Activated CD4-positive, alpha-beta T cell treated with anti-CD3 and anti-CD28 coated beads for 36 hours (primary cell): ENCODE data around the gene ZNF79. TPM values are rescaled to one million over a fixed set of nuclear protein-coding genes. Genes with fewer than 3 reads are reported as not detected.

Experiments used
- ATAC-seq: fragments of 200-7000 bp; cut with Tn5 transposase; one replicate; pipeline ENCODE4 v1.10.0; 2021; ENCODE audit warnings: mild to moderate bottlenecking, moderate library complexity
- CTCF ChIA-PET: fragments of 350-600 bp; sonication (Branson Sonifier 250); formaldehyde crosslinking; loops from one replicate; lab custom pipeline; 2021; ENCODE audit warnings: antibody characterized with exemption; lab: Charles Lee
- POLR2A ChIA-PET: fragments of 350-600 bp; sonication (Branson Sonifier 250); formaldehyde crosslinking; loops from one replicate; lab custom pipeline; 2021; ENCODE audit warnings: antibody characterized with exemption, inconsistent platforms; lab: Charles Lee
- DNase-seq: peaks from one replicate; pipeline ENCODE4 v3.0.0-alpha.2; 2020
- H3K27ac Mint-ChIP-seq: one replicate; pipeline ENCODE4 v1.8.0; 2021; ENCODE audit warnings: mixed read lengths
- H3K27me3 Mint-ChIP-seq: one replicate; pipeline ENCODE4 v1.8.0; 2021; ENCODE audit warnings: mixed read lengths
- H3K36me3 Mint-ChIP-seq: one replicate; pipeline ENCODE4 v1.8.0; 2021; ENCODE audit warnings: low read depth, mixed read lengths
- H3K4me1 Mint-ChIP-seq: one replicate; pipeline ENCODE4 v1.8.0; 2021; ENCODE audit warnings: mixed read lengths
- H3K4me3 Mint-ChIP-seq: one replicate; pipeline ENCODE4 v1.8.0; 2021; ENCODE audit warnings: mild to moderate bottlenecking, moderate library complexity, mixed read lengths
- H3K9me3 Mint-ChIP-seq: one replicate; pipeline ENCODE4 v1.8.0; 2021; ENCODE audit warnings: low read depth, mixed read lengths
- intact Hi-C, 2 experiments: fragments of 100-400 bp; cut with DNase I in 1 of 2; cut with micrococcal nuclease in 1 of 2; formaldehyde crosslinking; loops; one replicate each; pipeline versions ENCODE4 v1.14.2 to v1.15.1; 2022 to 2024; cut with DNase I, micrococcal nuclease
- total RNA-seq, 2 experiments: library from RNA; stranded (reverse); gene quantifications; one replicate each; pipeline ENCODE4 v1.2.3, GENCODE V29; 2021

Gene ZNF79
- total RNA-seq, 2 experiments from 2014 or later: 6.9 to 7.6 TPM

GRCh38 chr9:127493592-127494303 lies 69.6 kb downstream of the ZNF79 start:
- DNase-seq (no peak), ATAC-seq (no peak)
- no peaks in the 10 kb centered on the region for H3K4me1 Mint-ChIP-seq
- no peak overlapping the region for H3K27ac Mint-ChIP-seq
- H3K27me3 Mint-ChIP-seq: no peaks in the 10 kb centered on the region
- H3K9me3 Mint-ChIP-seq: no peaks in the 10 kb centered on the region
- ChIA-PET POLR2A (no interaction called here), CTCF (interaction anchor here (1.3 kb wide), 1 partner anchor 10 kb away, joined by 3 read pairs; no protein-coding TSS in a partner anchor)
- no peak overlapping the region for H3K4me3 Mint-ChIP-seq
- peaks cover 9% of the 10 kb centered on the region for H3K36me3 Mint-ChIP-seq
- intact Hi-C loops: no loop called here

- ChIA-PET CTCF (interaction anchor here (1.3 kb wide), 1 partner anchor 9 kb away, joined by 3 read pairs; no protein-coding TSS in a partner anchor), POLR2A (no interaction called here)
- no peak for ATAC-seq
- Mint-ChIP-seq H3K36me3 (peaks cover 9% of the 10 kb centered on the region), H3K4me1 (no peaks in the 10 kb centered on the region), H3K9me3 (no peaks in the 10 kb centered on the region), H3K27me3 (no peaks in the 10 kb centered on the region), H3K27ac (no peak overlapping the region), H3K4me3 (no peak overlapping the region)
- DNase-seq: no peak
- intact Hi-C loops: no loop called here
Measured at GRCh38 chr9:127494304-127494702, 70.1 kb downstream of the ZNF79 start.

Other genes starting within 250 kb of the ZNF79 start
- 1 to 10 TPM; 2.5 to 3.4 TPM for gene GARNL3, start 159.6 kb upstream of the ZNF79 start, total RNA-seq
- gene SLC2A8, start 27.2 kb upstream of the ZNF79 start, total RNA-seq: 1 to 10 TPM; 1.3 to 1.7 TPM
- gene RPL12, start 27.0 kb downstream of the ZNF79 start, total RNA-seq: 1,000 to 10,000 TPM; 2,222 to 2,735 TPM
- 10 to 100 TPM; 20.0 to 20.4 TPM for gene LRSAM1, start 27.1 kb downstream of the ZNF79 start, total RNA-seq
- gene STXBP1, start 187.9 kb downstream of the ZNF79 start, total RNA-seq: 10 to 100 TPM; 15.9 to 18.1 TPM